Measurements from ENCODE around the gene HK1. TPM values are rescaled to one million over a fixed set of nuclear protein-coding genes. Genes with fewer than 3 reads are reported as not detected.

HK1 gene
- total RNA-seq, 1 donor from 2014 or later, result 133 TPM

- no peak for ATAC-seq
These were observed 73.3 kb downstream of the HK1 start for GRCh38 chr10:69351589-69351988.

- no peak for ATAC-seq
These were observed 74.4 kb downstream of the HK1 start for GRCh38 chr10:69352569-69353264.

GRCh38 chr10:69353977-69354635 is 75.8 kb downstream of the HK1 start:
- ATAC-seq, result no peak

GRCh38 chr10:69356187-69356586 is 77.9 kb downstream of the HK1 start:
- ATAC-seq, result no peak

GRCh38 chr10:69358148-69358795 is 80.0 kb downstream of the HK1 start:
- ATAC-seq, result no peak

- ATAC-seq, result no peak
These were observed 80.9 kb downstream of the HK1 start for GRCh38 chr10:69359148-69359547.

GRCh38 chr10:69359594-69359993 is 81.3 kb downstream of the HK1 start:
- no peak for ATAC-seq

- peak; percentile 89 for ATAC-seq
These were observed 82.4 kb downstream of the HK1 start for GRCh38 chr10:69360485-69361302.

- ATAC-seq, result peak; percentile 1
These were observed 83.0 kb downstream of the HK1 start for GRCh38 chr10:69361303-69361614.

GRCh38 chr10:69362471-69362954 is 84.2 kb downstream of the HK1 start:
- ATAC-seq, result peak; percentile 49

- no peak for ATAC-seq
These were observed 85.4 kb downstream of the HK1 start for GRCh38 chr10:69363666-69364065.

GRCh38 chr10:69364232-69364940 is 86.1 kb downstream of the HK1 start:
- no peak for ATAC-seq

GRCh38 chr10:69366738-69367137 is 88.4 kb downstream of the HK1 start:
- ATAC-seq, result no peak

- ATAC-seq, result no peak
These were observed 89.2 kb downstream of the HK1 start for GRCh38 chr10:69367469-69367868.

- no peak for ATAC-seq
These were observed 94.1 kb downstream of the HK1 start for GRCh38 chr10:69372126-69372980.

- ATAC-seq, result no peak
These were observed 95.9 kb downstream of the HK1 start for GRCh38 chr10:69374242-69374641.

GRCh38 chr10:69374931-69375306 is 96.6 kb downstream of the HK1 start:
- no peak for ATAC-seq

GRCh38 chr10:69375307-69376151 is 97.2 kb downstream of the HK1 start:
- ATAC-seq, result peak; percentile 91

- no peak for ATAC-seq
These were observed 98.4 kb downstream of the HK1 start for GRCh38 chr10:69376662-69377061.

GRCh38 chr10:69377191-69377590 is 98.9 kb downstream of the HK1 start:
- ATAC-seq, result no peak
